Keratinocyte (primary cell): Measurements from ENCODE around the gene SPHK2. TPM values are rescaled to one million over a fixed set of nuclear protein-coding genes. Genes with fewer than 3 reads are reported as not detected.

ENCODE experiments used
- DNase-seq: peaks from one replicate; pipeline ENCODE4 v3.0.0-alpha.2; 2011; ENCODE audit warnings: low read depth, missing footprints, low spot score
- FAIRE-seq: peaks from 2 replicates; lab custom pipeline; 2011; peaks lifted over from hg19 to GRCh38; lab: Jason Lieb, UNC
- H2AFZ ChIP-seq: 2 replicates; pipeline ENCODE4 v1.6.0; 2012; ENCODE audit warnings: low read length, control low read depth, inconsistent platforms; ENCODE audit not compliant: control insufficient read depth
- H3K27ac ChIP-seq: 2 replicates; pipeline ENCODE4 v1.5.1; 2011; ENCODE audit warnings: low read length; ENCODE audit not compliant: control insufficient read depth, insufficient read depth
- H3K27me3 ChIP-seq: 3 replicates; pipeline ENCODE4 v1.6.0; 2011; ENCODE audit warnings: low read length; ENCODE audit not compliant: control insufficient read depth, insufficient read depth; ENCODE audit errors: extremely low read depth
- H3K36me3 ChIP-seq, 2 experiments: 2 replicates in 1 of 2; 3 replicates in 1 of 2; pipeline ENCODE4 v1.5.1; 2011; ENCODE audit warnings: low read length in 2 of 2, mild to moderate bottlenecking in 1 of 2; ENCODE audit not compliant: control insufficient read depth in 2 of 2, insufficient read depth in 2 of 2; ENCODE audit errors: extremely low read depth in 1 of 2
- H3K4me1 ChIP-seq: 3 replicates; pipeline ENCODE4 v1.5.1; 2011; ENCODE audit warnings: low read length; ENCODE audit not compliant: control insufficient read depth, insufficient read depth; ENCODE audit errors: extremely low read depth
- H3K4me2 ChIP-seq: 3 replicates; pipeline ENCODE4 v1.6.0; 2011; ENCODE audit warnings: low read depth, low read length; ENCODE audit not compliant: control insufficient read depth, insufficient read depth; ENCODE audit errors: extremely low read depth
- H3K4me3 ChIP-seq, 3 experiments: fragments of 200-600 bp in 1 of 3; sonication (generic) in 1 of 3; 2 replicates in 2 of 3; 3 replicates in 1 of 3; pipeline ENCODE4 v1.5.1; 2011 to 2016; ENCODE audit warnings: low read length in 3 of 3, mild to moderate bottlenecking in 3 of 3, control low read depth in 2 of 3, inconsistent platforms in 1 of 3, low read depth in 1 of 3, mixed read lengths in 1 of 3, mixed run types in 1 of 3, moderate library complexity in 1 of 3; ENCODE audit not compliant: control insufficient read depth in 2 of 3, insufficient read depth in 2 of 3; ENCODE audit errors: extremely low read depth in 1 of 3
- H3K79me2 ChIP-seq: 2 replicates; pipeline ENCODE4 v1.6.0; 2012; ENCODE audit warnings: low read length; ENCODE audit not compliant: control insufficient read depth, insufficient read depth
- H3K9ac ChIP-seq: 3 replicates; pipeline ENCODE4 v1.6.0; 2011; ENCODE audit warnings: low read length; ENCODE audit not compliant: control insufficient read depth, insufficient read depth; ENCODE audit errors: extremely low read depth
- H3K9me1 ChIP-seq: 3 replicates; pipeline ENCODE4 v1.6.0; 2011; ENCODE audit warnings: low read length; ENCODE audit not compliant: control insufficient read depth, insufficient read depth; ENCODE audit errors: extremely low read depth
- H3K9me3 ChIP-seq: 2 replicates; pipeline ENCODE4 v1.5.1; 2012; ENCODE audit warnings: low read depth, low read length; ENCODE audit not compliant: control insufficient read depth
- H4K20me1 ChIP-seq: 3 replicates; pipeline ENCODE4 v1.6.0; 2011; ENCODE audit warnings: low read length; ENCODE audit not compliant: control insufficient read depth, insufficient read depth; ENCODE audit errors: extremely low read depth
- CTCF ChIP-seq, 3 experiments: IDR thresholded peaks in 1 of 3; conservative IDR thresholded peaks in 1 of 3; optimal IDR thresholded peaks in 1 of 3; 2 replicates in 2 of 3; 3 replicates in 1 of 3; pipeline versions ENCODE3 to v1.5.1; 2011; ENCODE audit warnings: low read length in 3 of 3, mild to moderate bottlenecking in 3 of 3, moderate library complexity in 2 of 3, control low read depth in 1 of 3, inconsistent platforms in 1 of 3; ENCODE audit not compliant: insufficient read depth in 2 of 3; ENCODE audit errors: extremely low read depth in 1 of 3
- EZH2 ChIP-seq: IDR thresholded peaks from one replicate; pipeline ENCODE4 v1.6.1; 2012; ENCODE audit warnings: inconsistent platforms, mild to moderate bottlenecking, low read length, moderate library complexity
- dilution Hi-C: fragments of 300-500 bp; cut with MboI; formaldehyde crosslinking; loops from one replicate; pipeline ENCODE4 v1.7.0; 2020; ENCODE audit warnings: low sequenced_read_pairs; ENCODE audit not compliant: extremely low pct_ligation_motif_present
- polyA plus RNA-seq, 5 experiments: library from polyadenylated mRNA; depleted of rRNA in 3 of 5; stranded (reverse) in 3 of 5; stranded (forward) in 1 of 5; unstranded in 1 of 5; fragments of >200 nt; gene quantifications; 1 replicate in 1 of 5; 2 replicates in 3 of 5; 3 replicates in 1 of 5; pipeline versions ENCODE4 v1.2.1 to v1.2.3, GENCODE V29; 2011 to 2012; ENCODE audit warnings: missing spikeins in 2 of 5, low read depth in 1 of 5, low replicate concordance in 1 of 5

The SPHK2 gene
- polyA plus RNA-seq, 1 donor (not counting 4 experiments of a cell fraction or from before 2014, with no cell fraction given), result 2.8 TPM

GRCh38 chr19:48664476-48664875, 45.2 kb downstream of the SPHK2 start:
- no peaks in the 10 kb centered on the region for H3K79me2 ChIP-seq
- no peak for FAIRE-seq
- H3K4me3 ChIP-seq, result no peak overlapping the region
- no peaks in the 10 kb centered on the region for H3K4me1 ChIP-seq
- H3K27me3 ChIP-seq, result no peaks in the 10 kb centered on the region
- no peak overlapping the region for H3K27ac ChIP-seq
- no peak for DNase-seq
- no peak overlapping the region for H3K4me2 ChIP-seq
- H3K9me3 ChIP-seq, result no peaks in the 10 kb centered on the region
- no peaks in the 10 kb centered on the region for H4K20me1 ChIP-seq
- no peaks in the 10 kb centered on the region for H3K9me1 ChIP-seq
- dilution Hi-C loops, result no loop called here
- H3K9ac ChIP-seq, result no peak overlapping the region
- no peak overlapping the region for H2AFZ ChIP-seq
- TF ChIP-seq EZH2 (no peak), CTCF (optimal IDR thresholded peaks at IDR 0.05 in 1 of 3, IDR thresholded peaks at IDR 0.05 in 1 of 3, conservative IDR thresholded peaks at IDR 0.05 in 1 of 3; ENCODE audit: extremely low read depth in 1 of 3, insufficient read depth in 2 of 3, low read length in 3 of 3) (no peak)
- H3K36me3 ChIP-seq, result no peaks in the 10 kb centered on the region

GRCh38 chr19:48665786-48666185, 46.5 kb downstream of the SPHK2 start:
- TF ChIP-seq EZH2 (no peak), CTCF (optimal IDR thresholded peaks at IDR 0.05 in 1 of 3, IDR thresholded peaks at IDR 0.05 in 1 of 3, conservative IDR thresholded peaks at IDR 0.05 in 1 of 3; ENCODE audit: extremely low read depth in 1 of 3, insufficient read depth in 2 of 3, low read length in 3 of 3) (no peak)
- H4K20me1 ChIP-seq, result no peaks in the 10 kb centered on the region
- H3K9ac ChIP-seq, result no peak overlapping the region
- dilution Hi-C loops, result no loop called here
- DNase-seq (no peak), FAIRE-seq (no peak)
- H3K79me2 ChIP-seq, result no peaks in the 10 kb centered on the region
- no peak overlapping the region for H3K27ac ChIP-seq
- H3K4me2 ChIP-seq, result no peak overlapping the region
- no peaks in the 10 kb centered on the region for H3K27me3 ChIP-seq
- no peaks in the 10 kb centered on the region for H3K4me1 ChIP-seq
- H3K9me1 ChIP-seq, result no peaks in the 10 kb centered on the region
- H3K36me3 ChIP-seq, result no peaks in the 10 kb centered on the region
- no peak overlapping the region for H2AFZ ChIP-seq
- H3K4me3 ChIP-seq, result no peak overlapping the region
- H3K9me3 ChIP-seq, result no peaks in the 10 kb centered on the region
